GM12878 (cell line): ENCODE data around the gene EPHB2. TPM values are rescaled to one million over a fixed set of nuclear protein-coding genes. Genes with fewer than 3 reads are reported as not detected.

Experiments
- ATAC-seq: fragments of 200-7000 bp; cut with Tn5 transposase; 3 replicates; pipeline ENCODE4 v1.9.1; 2020; ENCODE audit warnings: mild to moderate bottlenecking, moderate library complexity
- BruUV-seq: library from RNA; stranded (reverse); fragments of 400-500 nt; replicated peaks from 2 replicates; lab custom pipeline; 2021; lab: Mats Ljungman, UMichigan
- CTCF ChIA-PET: fragments of 300-600 bp; sonication (Branson Sonifier 250); formaldehyde crosslinking; extraction: SDS; loops from one replicate; lab custom pipeline; 2021; ENCODE audit warnings: inconsistent platforms; lab: Yijun Ruan, JAX
- POLR2A ChIA-PET: fragments of 350-600 bp; formaldehyde crosslinking; extraction: SDS; loops from one replicate; lab custom pipeline; 2021; ENCODE audit warnings: inconsistent platforms; lab: Charles Lee
- RAD21 ChIA-PET: fragments of 300-600 bp; sonication (Branson Sonifier 250); formaldehyde crosslinking; loops from one replicate; lab custom pipeline; 2023; ENCODE audit warnings: antibody characterized with exemption; ENCODE audit not compliant: unreplicated experiment; lab: Charles Lee
- SMC1A ChIA-PET: fragments of 300-600 bp; sonication (Branson Sonifier 250); formaldehyde crosslinking; loops from one replicate; lab custom pipeline; 2023; ENCODE audit not compliant: unreplicated experiment, uncharacterized antibody; lab: Charles Lee
- DNase-seq: peaks from one replicate; pipeline ENCODE4 v3.0.0-alpha.2; 2011; ENCODE audit warnings: low read depth, low spot score
- FAIRE-seq: peaks from 3 replicates; lab custom pipeline; 2011; peaks lifted over from hg19 to GRCh38; lab: Jason Lieb, UNC
- H2AFZ ChIP-seq: 2 replicates; pipeline ENCODE4 v1.6.0; 2011; ENCODE audit warnings: low read depth, low read length, control low read depth; ENCODE audit not compliant: control insufficient read depth
- H3K27ac ChIP-seq: 2 replicates; pipeline ENCODE4 v1.5.1; 2011; ENCODE audit warnings: control low read depth; ENCODE audit not compliant: control insufficient read depth, insufficient read depth
- H3K27me3 ChIP-seq, 2 experiments: replicated peaks in 1 of 2; 2 replicates each; pipeline versions ENCODE4 v1.6.0 to v1.6.1; 2011; ENCODE audit warnings: low read length in 1 of 2; ENCODE audit not compliant: control insufficient read depth in 2 of 2, insufficient read depth in 2 of 2
- H3K36me3 ChIP-seq, 2 experiments: 2 replicates each; pipeline ENCODE4 v1.5.1; 2011; ENCODE audit warnings: low read length in 1 of 2; ENCODE audit not compliant: control insufficient read depth in 2 of 2, insufficient read depth in 2 of 2
- H3K4me1 ChIP-seq: 2 replicates; pipeline ENCODE4 v1.6.1; 2011; ENCODE audit warnings: mild to moderate bottlenecking, low read length, moderate library complexity, mixed read lengths; ENCODE audit not compliant: control insufficient read depth, insufficient read depth
- H3K4me2 ChIP-seq: 2 replicates; pipeline ENCODE4 v1.6.0; 2011; ENCODE audit warnings: control low read depth; ENCODE audit not compliant: control insufficient read depth, insufficient read depth
- H3K4me3 ChIP-seq: fragments of 200-600 bp; sonication (generic); 2 replicates; pipeline ENCODE4 v1.5.1; 2016
- H3K79me2 ChIP-seq: 2 replicates; pipeline ENCODE4 v1.6.0; 2011; ENCODE audit warnings: low read length; ENCODE audit not compliant: control insufficient read depth, insufficient read depth
- H3K9ac ChIP-seq: 2 replicates; pipeline ENCODE4 v1.8.0; 2011; ENCODE audit warnings: low read length, control low read depth, mixed read lengths; ENCODE audit not compliant: control insufficient read depth, insufficient read depth
- H3K9me3 ChIP-seq: replicated peaks from 3 replicates; pipeline ENCODE4 v1.5.1; 2011; ENCODE audit warnings: mild to moderate bottlenecking, low read length; ENCODE audit not compliant: control insufficient read depth, insufficient read depth
- H4K20me1 ChIP-seq: 2 replicates; pipeline ENCODE4 v1.6.0; 2011; ENCODE audit not compliant: control insufficient read depth, insufficient read depth
- BRCA1 ChIP-seq: IDR thresholded peaks from 2 replicates; pipeline ENCODE4 v1.6.1; 2011; ENCODE audit warnings: low read depth, low read length, improper control_type of control experiment
- GABPA ChIP-seq: IDR thresholded peaks from 2 replicates; pipeline ENCODE4 v1.6.1; 2014; ENCODE audit warnings: antibody characterized with exemption, low read depth, mild to moderate bottlenecking, inconsistent platforms
- IKZF1 ChIP-seq: fragments of 450-650 bp; conservative IDR thresholded peaks from 2 replicates; pipeline ENCODE4 v1.6.1; 2017; ENCODE audit warnings: antibody characterized with exemption, mild to moderate bottlenecking
- IKZF2 ChIP-seq, 2 experiments: fragments of 450-650 bp; IDR thresholded peaks; 2 replicates each; pipeline ENCODE4 v1.6.1; 2017; ENCODE audit warnings: mild to moderate bottlenecking in 2 of 2, moderate library complexity in 2 of 2
- IRF4 ChIP-seq: IDR thresholded peaks from 2 replicates; pipeline ENCODE4 v1.6.1; 2011; ENCODE audit warnings: low read depth, low read length
- JUNB ChIP-seq: IDR thresholded peaks from 2 replicates; pipeline ENCODE4 v1.6.1; 2016; ENCODE audit warnings: antibody characterized with exemption, mild to moderate bottlenecking
- JUND ChIP-seq: IDR thresholded peaks from 2 replicates; pipeline ENCODE4 v1.6.1; 2012; ENCODE audit warnings: low read depth, mild to moderate bottlenecking, low read length, improper control_type of control experiment, moderate library complexity
- KAT2A ChIP-seq: conservative IDR thresholded peaks from 2 replicates; pipeline ENCODE4 v1.6.1; 2011; ENCODE audit warnings: low read depth, low read length; ENCODE audit not compliant: control insufficient read depth
- PAX5 ChIP-seq: IDR thresholded peaks from 2 replicates; pipeline ENCODE4 v1.6.1; 2011; ENCODE audit warnings: low read depth, low read length, borderline replicate concordance
- RUNX3 ChIP-seq: IDR thresholded peaks from 2 replicates; pipeline ENCODE4 v1.6.1; 2012; ENCODE audit warnings: low read length, inconsistent platforms
- SMARCA5 ChIP-seq: fragments of 450-650 bp; IDR thresholded peaks from 2 replicates; pipeline ENCODE4 v1.6.1; 2017; ENCODE audit warnings: mild to moderate bottlenecking
- SUPT20H ChIP-seq: IDR thresholded peaks from 2 replicates; pipeline ENCODE4 v1.6.1; 2011; ENCODE audit warnings: low read depth, mild to moderate bottlenecking, low read length, moderate library complexity, borderline replicate concordance; ENCODE audit not compliant: control insufficient read depth
- WGBS: methylation state at CpG from one replicate; pipeline ENCODE4 v1.1.6; 2016; ENCODE audit warnings: low lambda C conversion rate; ENCODE audit not compliant: insufficient replicate concordance, insufficient coverage; ENCODE audit errors: missing lambda C conversion rate; 5-methylcytosine and 5-hydroxymethylcytosine counted together
- in situ Hi-C: fragments of 300-500 bp; cut with MboI; formaldehyde crosslinking; loops from 9 replicates; pipeline ENCODE4 v1.14.3; 2018; ENCODE audit warnings: mixed read lengths
- intact Hi-C: fragments of 100-400 bp; cut with micrococcal nuclease; formaldehyde crosslinking; loops from one replicate; pipeline ENCODE4 v1.14.2; 2022; ENCODE audit not compliant: unreplicated experiment
- polyA plus RNA-seq, 11 experiments: library from polyadenylated mRNA; depleted of rRNA in 4 of 11; unstranded in 6 of 11; stranded (reverse) in 5 of 11; fragments of >200 nt; fragmentation: Nextera tagmentation in 4 of 11; fragmentation: Illumina TruSeq in 1 of 11; extraction: Ambion mirVana in 4 of 11; extraction: Trizol in 1 of 11; gene quantifications; 1 replicate in 1 of 11; 2 replicates in 10 of 11; pipeline versions ENCODE4 v1.2.1 to v1.2.3, GENCODE V29; 2011 to 2016; ENCODE audit warnings: inconsistent platforms in 2 of 11, missing spikeins in 2 of 11, low read depth in 1 of 11
- total RNA-seq, 4 experiments: library from RNA; depleted of rRNA in 3 of 4; stranded (reverse); fragments of >200 nt in 3 of 4; fragmentation: Illumina TruSeq in 1 of 4; extraction: Trizol in 1 of 4; gene quantifications; 2 replicates each; pipeline versions ENCODE4 v1.2.1 to v1.2.3, GENCODE V29; 2013 to 2021

Gene EPHB2
- total and polyA plus RNA-seq, 10 of the 15 experiments (the other 5 are each of a cell fraction or from before 2014, with no cell fraction given): 0.13 to 3.3 (median 0.92) TPM

DNA sequence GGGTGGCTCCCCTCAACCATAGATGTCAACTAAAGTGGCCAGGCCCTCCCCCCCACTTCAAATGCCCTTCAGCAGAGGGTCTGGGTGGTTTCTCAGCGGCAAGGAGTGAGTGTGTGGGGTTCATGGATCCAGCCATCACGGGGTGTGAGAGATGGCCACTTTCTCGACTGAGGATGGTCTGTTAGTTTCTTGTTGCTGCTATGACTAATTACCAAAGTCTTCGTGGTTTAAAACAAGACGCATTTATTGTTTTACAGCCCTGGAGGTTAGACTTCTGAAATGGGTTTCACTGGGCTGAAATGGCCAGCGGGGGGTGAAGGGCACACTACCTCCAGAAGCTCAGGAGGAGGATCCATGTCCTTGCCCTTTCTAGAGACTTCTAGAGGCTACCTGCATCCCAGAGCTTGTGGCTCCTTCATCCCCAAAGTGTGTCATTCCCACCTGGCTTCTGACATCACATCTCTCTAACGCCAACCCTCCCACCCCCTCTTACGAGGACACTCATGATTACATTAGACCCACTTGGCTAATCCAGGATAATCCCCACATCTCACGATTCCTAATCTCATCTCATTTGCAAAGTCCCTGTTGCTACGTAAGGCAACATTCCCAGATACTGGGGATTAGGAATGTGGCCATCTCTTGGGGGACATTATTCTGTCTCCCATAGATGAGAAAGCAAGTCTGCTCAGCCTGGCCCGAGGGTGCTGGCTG lies 53.0 kb downstream of the EPHB2 start:
- peak; percentile 91 for ATAC-seq
- ChIA-PET POLR2A (no interaction called here), CTCF (no interaction called here), RAD21 (no interaction called here), SMC1A (no interaction called here)
- FAIRE-seq: peak; percentile 62
- Histone ChIP-seq H3K27ac (no peak overlapping the region), H3K9ac (no peak overlapping the region), H3K36me3 (no peaks in the 10 kb centered on the region), H4K20me1 (no peaks in the 10 kb centered on the region), H2AFZ (no peak overlapping the region), H3K27me3 (no peaks in the 10 kb centered on the region; a peak in 2 of 4 replicates), H3K79me2 (no peaks in the 10 kb centered on the region), H3K4me1 (peaks cover 16% of the 10 kb centered on the region), H3K9me3 (no peaks in the 10 kb centered on the region), H3K4me2 (peak overlapping the region; percentile 63), H3K4me3 (no peak overlapping the region)
- no TSS peak for BruUV-seq
- in situ Hi-C loops: no loop called here
- intact Hi-C loops: no loop called here
- TF ChIP-seq PAX5 (0 out of 2 replicates have a peak, but pooled peaks have one; percentile 17), SUPT20H (no peak), JUND (0 out of 2 replicates have a peak, but pooled peaks have one; percentile 48), RUNX3 (peak; percentile 93), JUNB (peak; percentile 71; the same call in 1 of the 2 replicates), BRCA1 (no peak), IKZF1 (0 out of 2 replicates have a peak, but pooled peaks have one; percentile 15), SMARCA5 (no peak), IKZF2 (IDR thresholded peaks at IDR 0.05) (peak; percentile 13 to 37; a peak in 1 of 4 replicates), GABPA (no peak), KAT2A (no peak), IRF4 (peak; percentile 87; the same call in 1 of the 2 replicates)
- WGBS: 22% methylated on average over 11 of the region's 11 CpGs
- DNase-seq: peak; percentile 25
